GM23338 (cell line): Measurements from ENCODE around the gene CYBRD1.

Experiments
- CREB1 ChIP-seq: fragments of 250-450 bp; sonication (Bioruptor Pico); IDR thresholded peaks from 2 replicates; pipeline ENCODE4 v1.5.0; 2020; ENCODE audit warnings: low read depth, mild to moderate bottlenecking, moderate library complexity
- CTCF ChIP-seq, 2 experiments: fragments of 200-600 bp in 1 of 2; sonication (generic) in 1 of 2; conservative IDR thresholded peaks; 2 replicates each; pipeline versions ENCODE4 v1.5.1 to v1.6.1; 2016 to 2017; ENCODE audit warnings: antibody characterized with exemption in 2 of 2, low read depth in 2 of 2, mild to moderate bottlenecking in 2 of 2, moderate library complexity in 1 of 2
- EZH2 ChIP-seq: fragments of 200-600 bp; sonication (generic); IDR thresholded peaks from one replicate; pipeline ENCODE4 v1.8.0; 2017; ENCODE audit warnings: antibody characterized with exemption, mild to moderate bottlenecking, low read depth; ENCODE audit not compliant: unreplicated experiment
- EZH2phosphoT487 ChIP-seq: fragments of 200-600 bp; sonication (generic); IDR thresholded peaks from one replicate; pipeline ENCODE4 v1.8.1; 2018; ENCODE audit warnings: antibody characterized with exemption; ENCODE audit not compliant: unreplicated experiment
- JUNB ChIP-seq: IDR thresholded peaks from one replicate; pipeline ENCODE4 v1.6.1; 2016; ENCODE audit warnings: antibody characterized with exemption; ENCODE audit not compliant: unreplicated experiment
- POLR2AphosphoS5 ChIP-seq: IDR thresholded peaks from 2 replicates; pipeline ENCODE4 v1.6.1; 2016; ENCODE audit warnings: antibody characterized with exemption, low read depth
- STAT1 ChIP-seq: IDR thresholded peaks from one replicate; pipeline ENCODE4 v1.6.1; 2016; ENCODE audit warnings: antibody characterized with exemption; ENCODE audit not compliant: unreplicated experiment
- ZNF114 ChIP-seq: fragments of 250-450 bp; sonication (Bioruptor Pico); IDR thresholded peaks from 2 replicates; pipeline ENCODE4 v1.5.0; 2020; ENCODE audit warnings: mild to moderate bottlenecking, moderate library complexity
- ZNF331 ChIP-seq: fragments of 250-450 bp; sonication (Bioruptor Pico); IDR thresholded peaks from 2 replicates; pipeline ENCODE4 v1.5.0; 2020; ENCODE audit warnings: low read depth, mild to moderate bottlenecking, moderate library complexity
- TF ChIP-seq, protein P1 (sequence below): IDR thresholded peaks from 2 replicates; pipeline ENCODE4 v1.6.1; 2016; ENCODE audit warnings: antibody characterized with exemption
- TF ChIP-seq, protein P2 (sequence below): IDR thresholded peaks from one replicate; pipeline ENCODE4 v1.6.1; 2018; ENCODE audit warnings: antibody characterized with exemption; ENCODE audit not compliant: unreplicated experiment
- TF ChIP-seq, protein P3 (sequence below): fragments of 250-450 bp; sonication (Bioruptor Pico); IDR thresholded peaks from 2 replicates; pipeline ENCODE4 v1.5.0; 2020; ENCODE audit warnings: mild to moderate bottlenecking, moderate library complexity

- TF ChIP-seq CTCF (conservative IDR thresholded peaks at IDR 0.05; ENCODE audit: low read depth in 2 of 2) (no peak), EZH2 (no peak), POLR2AphosphoS5 (no peak), EZH2phosphoT487 (no peak), JUNB (no peak), CREB1 (CRISPR knock-in tag) (no peak), ZNF114 (CRISPR knock-in tag) (no peak), ZNF331 (CRISPR knock-in tag) (no peak), STAT1 (no peak)
- TF ChIP-seq, protein P1, sequence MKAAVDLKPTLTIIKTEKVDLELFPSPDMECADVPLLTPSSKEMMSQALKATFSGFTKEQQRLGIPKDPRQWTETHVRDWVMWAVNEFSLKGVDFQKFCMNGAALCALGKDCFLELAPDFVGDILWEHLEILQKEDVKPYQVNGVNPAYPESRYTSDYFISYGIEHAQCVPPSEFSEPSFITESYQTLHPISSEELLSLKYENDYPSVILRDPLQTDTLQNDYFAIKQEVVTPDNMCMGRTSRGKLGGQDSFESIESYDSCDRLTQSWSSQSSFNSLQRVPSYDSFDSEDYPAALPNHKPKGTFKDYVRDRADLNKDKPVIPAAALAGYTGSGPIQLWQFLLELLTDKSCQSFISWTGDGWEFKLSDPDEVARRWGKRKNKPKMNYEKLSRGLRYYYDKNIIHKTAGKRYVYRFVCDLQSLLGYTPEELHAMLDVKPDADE, result no peak
- TF ChIP-seq, protein P2, sequence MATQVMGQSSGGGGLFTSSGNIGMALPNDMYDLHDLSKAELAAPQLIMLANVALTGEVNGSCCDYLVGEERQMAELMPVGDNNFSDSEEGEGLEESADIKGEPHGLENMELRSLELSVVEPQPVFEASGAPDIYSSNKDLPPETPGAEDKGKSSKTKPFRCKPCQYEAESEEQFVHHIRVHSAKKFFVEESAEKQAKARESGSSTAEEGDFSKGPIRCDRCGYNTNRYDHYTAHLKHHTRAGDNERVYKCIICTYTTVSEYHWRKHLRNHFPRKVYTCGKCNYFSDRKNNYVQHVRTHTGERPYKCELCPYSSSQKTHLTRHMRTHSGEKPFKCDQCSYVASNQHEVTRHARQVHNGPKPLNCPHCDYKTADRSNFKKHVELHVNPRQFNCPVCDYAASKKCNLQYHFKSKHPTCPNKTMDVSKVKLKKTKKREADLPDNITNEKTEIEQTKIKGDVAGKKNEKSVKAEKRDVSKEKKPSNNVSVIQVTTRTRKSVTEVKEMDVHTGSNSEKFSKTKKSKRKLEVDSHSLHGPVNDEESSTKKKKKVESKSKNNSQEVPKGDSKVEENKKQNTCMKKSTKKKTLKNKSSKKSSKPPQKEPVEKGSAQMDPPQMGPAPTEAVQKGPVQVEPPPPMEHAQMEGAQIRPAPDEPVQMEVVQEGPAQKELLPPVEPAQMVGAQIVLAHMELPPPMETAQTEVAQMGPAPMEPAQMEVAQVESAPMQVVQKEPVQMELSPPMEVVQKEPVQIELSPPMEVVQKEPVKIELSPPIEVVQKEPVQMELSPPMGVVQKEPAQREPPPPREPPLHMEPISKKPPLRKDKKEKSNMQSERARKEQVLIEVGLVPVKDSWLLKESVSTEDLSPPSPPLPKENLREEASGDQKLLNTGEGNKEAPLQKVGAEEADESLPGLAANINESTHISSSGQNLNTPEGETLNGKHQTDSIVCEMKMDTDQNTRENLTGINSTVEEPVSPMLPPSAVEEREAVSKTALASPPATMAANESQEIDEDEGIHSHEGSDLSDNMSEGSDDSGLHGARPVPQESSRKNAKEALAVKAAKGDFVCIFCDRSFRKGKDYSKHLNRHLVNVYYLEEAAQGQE, result no peak
- TF ChIP-seq, protein P3, sequence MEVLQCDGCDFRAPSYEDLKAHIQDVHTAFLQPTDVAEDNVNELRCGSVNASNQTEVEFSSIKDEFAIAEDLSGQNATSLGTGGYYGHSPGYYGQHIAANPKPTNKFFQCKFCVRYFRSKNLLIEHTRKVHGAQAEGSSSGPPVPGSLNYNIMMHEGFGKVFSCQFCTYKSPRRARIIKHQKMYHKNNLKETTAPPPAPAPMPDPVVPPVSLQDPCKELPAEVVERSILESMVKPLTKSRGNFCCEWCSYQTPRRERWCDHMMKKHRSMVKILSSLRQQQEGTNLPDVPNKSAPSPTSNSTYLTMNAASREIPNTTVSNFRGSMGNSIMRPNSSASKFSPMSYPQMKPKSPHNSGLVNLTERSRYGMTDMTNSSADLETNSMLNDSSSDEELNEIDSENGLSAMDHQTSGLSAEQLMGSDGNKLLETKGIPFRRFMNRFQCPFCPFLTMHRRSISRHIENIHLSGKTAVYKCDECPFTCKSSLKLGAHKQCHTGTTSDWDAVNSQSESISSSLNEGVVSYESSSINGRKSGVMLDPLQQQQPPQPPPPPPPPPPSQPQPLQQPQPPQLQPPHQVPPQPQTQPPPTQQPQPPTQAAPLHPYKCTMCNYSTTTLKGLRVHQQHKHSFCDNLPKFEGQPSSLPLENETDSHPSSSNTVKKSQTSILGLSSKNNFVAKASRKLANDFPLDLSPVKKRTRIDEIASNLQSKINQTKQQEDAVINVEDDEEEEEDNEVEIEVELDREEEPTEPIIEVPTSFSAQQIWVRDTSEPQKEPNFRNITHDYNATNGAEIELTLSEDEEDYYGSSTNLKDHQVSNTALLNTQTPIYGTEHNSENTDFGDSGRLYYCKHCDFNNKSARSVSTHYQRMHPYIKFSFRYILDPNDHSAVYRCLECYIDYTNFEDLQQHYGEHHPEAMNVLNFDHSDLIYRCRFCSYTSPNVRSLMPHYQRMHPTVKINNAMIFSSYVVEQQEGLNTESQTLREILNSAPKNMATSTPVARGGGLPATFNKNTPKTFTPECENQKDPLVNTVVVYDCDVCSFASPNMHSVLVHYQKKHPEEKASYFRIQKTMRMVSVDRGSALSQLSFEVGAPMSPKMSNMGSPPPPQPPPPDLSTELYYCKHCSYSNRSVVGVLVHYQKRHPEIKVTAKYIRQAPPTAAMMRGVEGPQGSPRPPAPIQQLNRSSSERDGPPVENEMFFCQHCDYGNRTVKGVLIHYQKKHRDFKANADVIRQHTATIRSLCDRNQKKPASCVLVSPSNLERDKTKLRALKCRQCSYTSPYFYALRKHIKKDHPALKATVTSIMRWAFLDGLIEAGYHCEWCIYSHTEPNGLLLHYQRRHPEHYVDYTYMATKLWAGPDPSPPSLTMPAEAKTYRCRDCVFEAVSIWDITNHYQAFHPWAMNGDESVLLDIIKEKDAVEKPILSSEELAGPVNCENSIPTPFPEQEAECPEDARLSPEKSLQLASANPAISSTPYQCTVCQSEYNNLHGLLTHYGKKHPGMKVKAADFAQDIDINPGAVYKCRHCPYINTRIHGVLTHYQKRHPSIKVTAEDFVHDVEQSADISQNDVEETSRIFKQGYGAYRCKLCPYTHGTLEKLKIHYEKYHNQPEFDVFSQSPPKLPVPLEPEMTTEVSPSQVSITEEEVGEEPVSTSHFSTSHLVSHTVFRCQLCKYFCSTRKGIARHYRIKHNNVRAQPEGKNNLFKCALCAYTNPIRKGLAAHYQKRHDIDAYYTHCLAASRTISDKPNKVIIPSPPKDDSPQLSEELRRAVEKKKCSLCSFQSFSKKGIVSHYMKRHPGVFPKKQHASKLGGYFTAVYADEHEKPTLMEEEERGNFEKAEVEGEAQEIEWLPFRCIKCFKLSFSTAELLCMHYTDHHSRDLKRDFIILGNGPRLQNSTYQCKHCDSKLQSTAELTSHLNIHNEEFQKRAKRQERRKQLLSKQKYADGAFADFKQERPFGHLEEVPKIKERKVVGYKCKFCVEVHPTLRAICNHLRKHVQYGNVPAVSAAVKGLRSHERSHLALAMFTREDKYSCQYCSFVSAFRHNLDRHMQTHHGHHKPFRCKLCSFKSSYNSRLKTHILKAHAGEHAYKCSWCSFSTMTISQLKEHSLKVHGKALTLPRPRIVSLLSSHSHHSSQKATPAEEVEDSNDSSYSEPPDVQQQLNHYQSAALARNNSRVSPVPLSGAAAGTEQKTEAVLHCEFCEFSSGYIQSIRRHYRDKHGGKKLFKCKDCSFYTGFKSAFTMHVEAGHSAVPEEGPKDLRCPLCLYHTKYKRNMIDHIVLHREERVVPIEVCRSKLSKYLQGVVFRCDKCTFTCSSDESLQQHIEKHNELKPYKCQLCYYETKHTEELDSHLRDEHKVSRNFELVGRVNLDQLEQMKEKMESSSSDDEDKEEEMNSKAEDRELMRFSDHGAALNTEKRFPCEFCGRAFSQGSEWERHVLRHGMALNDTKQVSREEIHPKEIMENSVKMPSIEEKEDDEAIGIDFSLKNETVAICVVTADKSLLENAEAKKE (CRISPR knock-in tag), result no peak
Measured at GRCh38 chr2:171475979-171476378, 46.3 kb upstream of the CYBRD1 start.
